GM15510 (cell line): ENCODE data around the gene IER5L.

ENCODE experiments used
- POLR2A ChIP-seq: IDR thresholded peaks from 3 replicates; pipeline ENCODE4 v1.6.1; 2011; ENCODE audit warnings: borderline replicate concordance; ENCODE audit not compliant: insufficient read length; ENCODE audit errors: extremely low read depth

IER5L gene

DNA sequence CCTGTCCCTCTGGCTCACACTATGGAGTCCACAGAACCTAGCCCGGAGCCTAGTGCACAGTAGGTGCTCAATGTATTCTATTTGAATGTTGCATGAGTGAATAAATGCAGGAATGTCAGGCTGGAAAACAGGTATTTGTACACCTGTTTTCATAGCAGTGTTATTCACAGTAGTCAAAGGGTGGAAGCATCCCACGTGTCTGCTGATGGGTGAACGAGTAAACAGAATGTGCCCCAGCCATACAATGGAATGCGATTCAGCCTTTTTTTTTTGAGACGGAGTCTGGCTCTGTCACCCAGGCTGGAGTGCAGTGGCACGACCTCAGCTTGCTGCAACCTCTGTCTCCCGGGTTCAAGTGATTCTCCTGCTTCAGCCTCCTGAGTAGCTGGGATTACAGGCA, 31.5 kb upstream of the IER5L start:
- TF ChIP-seq POLR2A = no peak

DNA sequence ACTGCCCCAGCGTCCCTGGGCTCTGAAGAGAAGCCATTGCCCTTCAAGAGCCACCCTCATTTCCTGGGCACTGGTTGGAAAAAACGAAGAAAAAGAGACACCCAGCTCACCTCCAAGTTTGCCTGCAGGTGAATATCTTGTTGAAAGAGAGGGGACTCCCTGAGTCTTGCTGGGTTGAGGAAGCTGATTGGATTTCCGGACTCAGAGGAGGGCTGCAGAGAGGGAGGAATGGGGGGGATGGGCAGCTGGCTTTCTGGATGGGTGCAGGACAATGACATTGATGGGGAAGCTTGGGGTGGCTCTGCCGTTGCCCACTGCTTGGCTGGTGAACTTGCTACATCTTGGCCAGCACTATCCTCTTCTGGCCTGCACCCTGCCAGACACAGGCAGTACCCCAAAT, 31.0 kb upstream of the IER5L start:
- no peak for TF ChIP-seq POLR2A

DNA sequence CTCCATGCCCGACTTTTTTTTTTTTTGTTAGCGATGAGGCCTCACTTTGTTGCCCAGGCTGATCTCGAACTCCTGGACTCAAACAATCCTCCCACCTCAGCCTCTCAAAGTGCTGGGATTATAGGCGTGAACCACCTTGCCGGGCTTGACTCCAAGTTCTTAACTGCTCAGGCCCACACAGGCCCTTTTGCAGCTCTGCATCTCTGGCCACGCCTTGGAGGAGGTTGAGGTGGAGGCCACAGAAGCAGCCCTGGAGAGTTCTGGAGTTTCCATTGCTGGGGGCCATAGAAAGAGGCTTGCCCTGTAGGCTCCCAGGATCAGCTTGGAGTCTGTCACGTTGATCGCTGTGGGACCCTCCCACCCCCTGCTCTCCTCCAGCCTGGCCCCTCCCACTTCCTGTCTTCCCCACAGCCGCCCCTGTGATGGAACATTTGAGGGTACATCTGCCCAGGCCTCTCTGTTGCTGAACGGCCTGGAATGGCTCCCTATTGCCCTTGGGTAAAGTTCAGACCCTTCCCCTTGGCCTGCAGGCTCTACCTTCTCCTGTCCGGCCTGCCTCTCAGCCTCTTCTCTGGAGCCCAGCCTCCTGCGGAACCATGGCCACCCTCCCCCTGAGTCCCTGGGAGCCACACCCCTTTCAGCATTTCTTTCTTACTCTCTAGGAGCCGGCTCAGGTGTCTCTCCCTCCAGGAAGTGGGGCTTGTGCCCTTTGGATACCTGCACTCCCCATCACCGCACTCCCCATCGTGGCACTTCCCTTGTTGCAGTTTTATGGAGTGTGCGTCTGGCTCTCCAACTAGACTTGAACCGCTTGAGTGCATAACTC, 30.4 kb upstream of the IER5L start:
- TF ChIP-seq POLR2A = no peak

DNA sequence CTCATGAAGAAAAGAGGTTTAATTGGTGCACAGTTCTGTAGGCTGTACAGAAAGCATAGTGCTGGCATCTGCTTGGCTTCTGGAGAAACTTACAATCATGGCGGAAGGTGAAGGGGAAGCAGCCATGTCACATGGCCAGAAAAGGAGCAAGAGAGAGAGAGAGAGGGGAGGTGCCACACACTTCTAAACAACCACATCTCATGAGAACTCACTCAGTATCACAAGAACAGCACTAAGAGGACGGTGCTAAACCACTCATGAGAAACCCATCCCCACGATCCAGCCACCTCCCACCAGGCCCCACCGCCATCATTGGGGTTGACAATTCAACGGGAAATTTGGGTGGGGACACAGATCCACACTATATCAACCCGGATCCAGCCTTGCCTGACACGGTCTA, 28.8 kb upstream of the IER5L start:
- no peak for TF ChIP-seq POLR2A

DNA sequence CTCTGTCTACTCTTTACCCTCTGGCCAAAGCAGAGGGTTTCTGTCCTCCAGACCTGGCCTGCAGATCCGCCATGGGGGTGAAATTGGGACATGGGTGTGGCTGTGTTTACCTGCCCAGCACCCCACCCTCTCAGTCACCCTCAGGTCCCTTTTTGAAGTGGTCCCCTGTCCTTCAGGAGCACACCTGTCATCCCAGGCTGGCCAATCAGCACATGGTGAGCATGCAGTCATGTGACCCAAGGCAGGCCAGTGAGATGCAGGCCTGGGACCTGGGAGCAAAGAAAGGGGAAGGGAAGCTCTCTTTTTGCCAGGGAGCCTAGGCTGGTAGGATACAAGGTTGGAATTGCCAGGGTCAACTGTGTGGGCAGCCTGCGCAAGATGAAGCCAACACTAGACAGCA, 28.3 kb upstream of the IER5L start:
- TF ChIP-seq POLR2A = no peak

DNA sequence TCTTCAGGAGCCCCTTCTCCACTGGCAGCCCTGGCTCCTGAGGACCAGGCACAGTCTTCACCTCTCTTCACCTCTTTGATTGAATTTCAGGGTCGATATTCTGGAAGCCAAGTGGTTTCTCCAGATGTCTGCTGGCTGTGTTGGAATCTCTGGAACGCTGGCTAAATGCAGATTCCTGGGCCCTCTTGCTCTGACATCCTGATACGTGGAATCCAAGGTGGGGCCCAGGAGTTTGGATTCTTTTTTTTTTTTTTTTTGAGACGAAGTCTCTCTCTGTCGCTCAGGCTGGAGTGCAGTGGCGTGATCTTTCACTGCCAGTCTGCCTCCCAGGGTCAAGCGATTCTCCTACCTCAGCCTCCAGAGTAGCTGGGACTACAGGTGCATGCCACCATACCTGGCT, 26.8 kb upstream of the IER5L start:
- no peak for TF ChIP-seq POLR2A

DNA sequence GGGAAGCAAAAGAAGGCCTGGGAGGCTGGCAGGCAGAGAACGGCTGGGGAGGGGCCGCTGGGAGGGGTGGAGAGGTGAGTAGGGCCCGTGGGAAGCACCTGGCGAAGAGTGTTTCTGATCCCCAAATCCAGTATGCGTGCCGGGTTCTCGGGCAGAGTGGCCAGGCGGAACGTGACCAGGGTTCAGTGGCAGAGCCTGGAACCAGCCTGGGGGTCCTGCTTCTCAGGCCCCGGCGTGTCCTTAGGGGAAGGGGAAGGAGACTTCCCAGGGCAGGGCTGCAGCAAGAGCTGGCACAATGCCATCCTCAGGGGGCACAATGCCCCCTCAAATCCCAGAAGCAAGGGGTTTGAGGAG, 25.5 kb upstream of the IER5L start:
- TF ChIP-seq POLR2A = no peak

DNA sequence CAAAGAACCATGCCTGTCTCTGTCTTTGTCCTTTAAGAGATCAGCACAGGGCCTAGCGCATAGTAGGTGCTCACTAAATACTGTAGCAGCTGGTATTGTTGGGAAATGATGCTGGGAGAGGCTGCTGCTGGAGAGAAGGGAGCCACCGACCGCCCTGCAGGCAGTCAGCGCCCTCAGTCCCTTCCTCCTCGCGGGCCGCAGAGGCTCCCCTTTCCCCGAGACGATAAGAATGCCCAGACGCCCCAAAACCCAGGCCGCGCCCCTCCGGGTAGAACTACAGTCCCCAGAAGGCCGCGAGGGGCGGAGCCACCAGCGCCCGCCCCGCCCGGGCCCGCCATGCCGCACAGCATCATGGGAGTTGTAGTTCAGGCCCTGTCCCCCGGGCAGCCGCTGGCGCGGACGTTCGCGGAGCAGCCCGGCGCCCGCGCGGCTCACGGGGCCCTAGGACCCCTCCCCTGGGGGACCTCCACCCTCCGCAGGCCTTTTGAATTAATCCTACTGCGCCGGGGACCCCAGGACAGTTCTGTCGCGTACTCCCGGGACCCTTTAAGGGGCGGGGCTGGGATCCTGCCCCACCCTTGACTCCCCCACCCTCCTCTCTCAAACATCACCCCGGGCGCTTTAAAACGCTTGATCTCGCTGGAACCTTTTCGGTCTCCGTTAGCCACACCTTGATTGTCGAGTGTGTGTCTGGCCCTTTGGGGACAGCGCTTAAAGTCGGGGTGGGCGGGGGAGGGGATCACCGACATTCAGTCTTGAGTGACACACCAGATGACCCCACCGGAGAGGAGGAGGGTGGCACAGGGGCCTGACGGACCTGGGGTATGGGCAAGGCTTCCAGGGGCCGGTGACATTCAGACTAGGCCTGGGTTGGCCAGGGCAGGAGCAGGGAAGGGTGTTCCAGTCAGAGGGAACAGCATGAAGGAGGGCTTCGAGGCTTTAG, 24.8 kb upstream of the IER5L start:
- TF ChIP-seq POLR2A = no peak

DNA sequence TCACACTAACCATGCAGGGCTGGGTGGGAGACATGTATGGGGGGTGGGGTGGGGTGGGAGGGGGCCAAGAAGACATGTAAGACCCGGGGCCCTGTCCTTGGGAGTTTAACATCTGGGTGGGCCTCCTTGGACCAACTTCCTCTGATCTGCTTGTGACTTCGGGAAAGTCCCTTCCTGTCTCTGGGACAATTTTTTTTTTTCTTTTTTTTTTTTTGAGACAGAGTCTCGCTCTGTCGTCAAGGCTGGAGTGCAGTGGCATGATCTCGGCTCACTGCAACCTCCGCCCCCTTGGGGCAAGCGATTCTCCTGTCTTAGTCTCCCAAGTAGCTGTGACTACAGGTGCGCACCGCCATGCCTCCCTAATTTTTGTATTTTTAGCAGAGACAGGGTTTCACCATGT, 23.8 kb upstream of the IER5L start:
- TF ChIP-seq POLR2A = no peak

DNA sequence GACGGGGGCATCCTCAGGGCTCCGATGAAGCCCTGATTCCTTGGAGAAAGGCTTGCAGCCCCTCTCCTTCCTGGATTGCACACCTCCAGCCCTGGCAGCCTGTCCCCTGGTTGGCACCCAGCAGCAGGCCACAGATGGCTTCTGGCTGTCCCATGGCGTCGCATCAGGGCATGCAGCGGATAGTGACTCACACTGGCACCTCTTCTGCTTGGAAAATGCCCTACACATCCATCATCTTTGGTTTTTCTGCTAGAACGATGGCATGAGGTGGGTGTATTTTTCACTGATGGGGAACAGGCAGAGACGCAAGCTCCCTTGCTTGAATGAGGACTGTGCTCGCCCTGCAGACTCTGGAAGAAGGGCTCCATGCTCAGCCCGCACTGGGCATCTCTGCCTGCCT, 23.2 kb upstream of the IER5L start:
- TF ChIP-seq POLR2A = no peak

DNA sequence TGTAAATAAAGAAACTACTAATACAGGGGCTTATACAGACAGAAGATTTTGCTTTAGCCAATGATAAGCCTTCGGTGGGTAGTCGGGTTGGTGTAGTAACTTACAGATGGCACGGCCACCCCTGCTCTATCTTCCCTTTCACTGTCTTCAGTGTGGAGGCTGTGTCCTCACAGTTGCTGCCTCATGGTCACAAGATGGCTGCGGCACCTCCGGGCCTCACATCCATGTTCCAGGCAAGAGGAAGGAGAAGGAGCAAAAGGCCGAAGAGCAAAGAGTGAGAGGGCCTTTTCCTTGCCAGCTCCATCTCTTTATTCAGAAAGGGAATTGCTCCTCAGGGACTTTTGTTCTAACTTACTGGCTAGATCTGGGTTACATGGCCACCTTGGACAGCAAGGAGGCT, 22.2 kb upstream of the IER5L start:
- no peak for TF ChIP-seq POLR2A

DNA sequence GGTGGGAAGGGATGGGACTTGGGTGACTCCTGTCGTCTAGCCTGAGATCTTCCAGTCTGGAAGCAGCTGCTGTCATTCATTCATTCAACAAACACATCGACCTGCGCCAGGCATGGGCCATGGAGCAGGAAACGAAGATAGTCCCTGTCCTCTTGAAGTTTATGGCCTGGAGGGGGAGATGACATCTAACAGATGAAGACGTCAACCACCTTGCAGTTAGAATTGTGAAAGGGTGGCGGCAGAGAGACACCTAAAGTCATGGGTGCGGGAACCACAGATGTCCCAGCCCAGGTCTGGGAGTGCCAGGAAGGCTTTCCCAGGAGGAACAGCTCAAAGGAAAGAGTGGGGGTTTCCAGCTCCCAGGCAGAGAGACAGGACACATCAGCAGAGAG, 21.0 kb upstream of the IER5L start:
- no peak for TF ChIP-seq POLR2A

DNA sequence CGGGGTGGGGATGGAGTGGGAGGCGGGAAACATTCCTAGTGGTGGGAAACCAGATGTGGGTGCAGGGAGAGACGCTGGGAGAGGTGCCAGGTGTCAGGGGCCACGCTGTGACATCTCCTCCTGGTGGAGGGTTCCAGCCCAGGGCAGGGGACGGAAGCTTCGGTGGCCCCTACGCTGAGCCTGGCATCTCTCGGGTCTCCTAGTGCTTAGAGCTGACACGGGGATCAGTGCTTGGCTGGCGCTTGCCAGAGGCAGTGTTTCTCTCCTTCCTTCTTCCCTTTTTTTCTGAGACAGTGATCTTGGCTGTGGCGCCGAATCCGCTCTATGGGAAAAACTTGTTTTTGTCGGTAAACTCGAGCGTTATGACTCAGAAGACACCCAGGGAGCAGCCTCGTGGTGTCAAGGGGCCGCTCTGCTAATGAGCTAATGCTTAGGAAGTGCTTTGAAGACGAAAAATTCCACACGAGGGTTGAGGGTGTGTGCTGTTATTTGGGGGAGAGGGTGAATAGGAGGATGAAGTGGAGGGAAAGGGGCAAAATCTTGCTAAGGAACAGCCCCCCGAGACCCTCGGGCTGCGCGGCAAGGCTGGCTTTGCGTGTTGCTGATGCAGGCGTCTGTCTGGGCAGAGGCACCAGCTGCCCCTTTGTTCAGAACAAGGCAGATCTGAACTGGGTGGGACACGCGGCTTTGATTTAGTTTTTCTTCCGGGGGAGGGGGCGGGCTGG, 20.4 kb upstream of the IER5L start:
- TF ChIP-seq POLR2A = no peak

DNA sequence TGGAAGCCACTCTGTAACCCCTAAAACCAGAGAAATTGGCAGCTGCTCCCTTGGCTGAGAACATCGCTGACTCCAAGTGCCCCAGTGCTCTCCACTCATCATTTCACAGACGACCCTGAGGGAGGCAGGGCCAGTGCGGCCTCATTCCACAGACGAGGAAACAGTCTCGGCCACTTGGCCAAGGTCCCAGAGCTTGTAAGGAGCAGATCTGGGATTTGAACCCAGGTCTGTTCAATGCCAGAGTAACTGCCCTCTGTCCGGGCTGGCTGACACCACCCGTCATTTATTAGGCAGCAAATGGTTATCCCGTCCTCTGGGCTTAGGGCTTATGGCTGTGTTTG, 19.9 kb upstream of the IER5L start:
- no peak for TF ChIP-seq POLR2A

DNA sequence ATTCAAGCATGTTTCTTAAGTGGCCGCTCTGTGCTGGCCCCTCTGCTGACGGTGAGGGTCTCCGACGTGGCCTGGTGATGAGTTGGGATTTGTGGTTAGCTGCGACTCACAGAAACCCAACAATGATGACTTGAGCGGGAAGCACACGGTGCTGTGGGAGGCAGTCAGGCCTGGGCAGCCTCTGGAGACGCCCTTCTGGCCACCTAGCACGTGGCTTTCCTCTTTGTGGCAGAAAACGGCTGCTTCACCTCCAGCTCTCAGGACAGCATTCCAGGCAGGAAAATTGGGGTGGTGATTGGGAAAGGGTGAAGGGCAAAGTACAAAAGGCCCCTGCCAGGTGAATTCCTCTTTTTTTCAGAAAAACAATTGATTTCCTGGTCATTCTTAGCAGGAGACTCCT, 17.5 kb upstream of the IER5L start:
- no peak for TF ChIP-seq POLR2A

DNA sequence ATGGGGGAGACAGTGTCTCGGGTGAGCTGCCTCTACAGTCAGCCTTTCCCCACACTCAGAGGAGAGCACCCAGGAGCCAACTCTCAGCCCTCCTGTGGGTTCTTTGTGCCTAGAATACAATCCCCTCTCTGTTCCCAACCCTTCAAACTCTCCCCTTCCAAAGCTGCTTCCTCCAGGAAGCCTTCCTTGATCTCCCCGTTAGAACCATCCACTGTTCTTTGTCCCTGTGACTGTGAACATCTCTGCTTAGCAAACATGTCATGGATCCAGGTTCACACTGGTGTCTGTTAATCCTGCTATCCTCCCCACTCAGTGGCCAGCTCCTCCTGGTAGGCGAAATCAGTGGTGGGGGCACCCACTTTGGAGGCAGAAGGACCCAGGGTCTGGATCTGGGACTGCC, 16.2 kb upstream of the IER5L start:
- TF ChIP-seq POLR2A = no peak

DNA sequence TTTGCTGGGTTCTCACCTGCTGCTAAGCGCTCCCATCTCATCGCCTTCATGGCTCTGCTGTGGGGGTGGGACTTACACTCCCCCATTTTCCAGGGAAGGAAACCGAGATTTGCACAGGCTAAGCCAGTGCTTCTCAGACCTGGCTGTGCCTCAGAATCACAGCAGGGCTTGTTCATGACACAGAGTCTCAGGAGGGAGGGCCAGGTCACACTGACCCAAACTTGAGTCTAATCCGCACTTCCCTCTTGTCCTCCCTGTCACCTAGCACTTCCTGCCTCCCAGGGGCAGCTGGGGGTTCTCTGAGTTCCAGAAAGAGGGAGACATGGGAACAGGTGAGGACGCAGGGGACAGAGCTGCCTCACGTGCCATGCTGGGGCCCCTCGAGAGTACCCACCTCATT, 15.6 kb upstream of the IER5L start:
- no peak for TF ChIP-seq POLR2A

DNA sequence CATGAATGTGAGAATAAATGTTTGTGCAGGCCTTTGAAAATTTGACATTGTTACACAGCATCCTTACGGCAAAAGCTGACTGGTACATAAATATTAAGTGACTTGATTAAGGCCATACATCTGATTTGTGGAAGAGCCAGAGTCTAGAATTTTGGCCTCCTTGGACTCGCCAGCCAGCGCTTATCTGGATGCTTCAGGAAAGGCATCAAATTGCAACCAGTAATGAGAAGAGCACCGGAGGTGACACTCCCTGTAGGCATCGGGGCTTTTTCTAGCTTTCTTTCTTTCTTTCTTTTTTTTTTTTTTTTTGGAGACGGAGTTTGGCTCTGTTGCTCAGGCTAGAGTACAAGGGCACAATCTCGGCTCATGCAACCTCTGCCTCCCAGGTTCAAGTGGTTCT, 13.2 kb upstream of the IER5L start:
- no peak for TF ChIP-seq POLR2A
